ENCODE measurements around the gene CYTH4.

CYTH4 gene

GRCh38 chr22:37239336-37240239 is 42.7 kb upstream of the CYTH4 start:
- FAIRE-seq (no peak), DNase-seq (ENCODE audit: insufficient read length, low spot score) (no peak)
- no peak for TF ChIP-seq CTCF (IDR thresholded peaks at IDR 0.05; ENCODE audit: insufficient read depth, missing control alignments)

DNA sequence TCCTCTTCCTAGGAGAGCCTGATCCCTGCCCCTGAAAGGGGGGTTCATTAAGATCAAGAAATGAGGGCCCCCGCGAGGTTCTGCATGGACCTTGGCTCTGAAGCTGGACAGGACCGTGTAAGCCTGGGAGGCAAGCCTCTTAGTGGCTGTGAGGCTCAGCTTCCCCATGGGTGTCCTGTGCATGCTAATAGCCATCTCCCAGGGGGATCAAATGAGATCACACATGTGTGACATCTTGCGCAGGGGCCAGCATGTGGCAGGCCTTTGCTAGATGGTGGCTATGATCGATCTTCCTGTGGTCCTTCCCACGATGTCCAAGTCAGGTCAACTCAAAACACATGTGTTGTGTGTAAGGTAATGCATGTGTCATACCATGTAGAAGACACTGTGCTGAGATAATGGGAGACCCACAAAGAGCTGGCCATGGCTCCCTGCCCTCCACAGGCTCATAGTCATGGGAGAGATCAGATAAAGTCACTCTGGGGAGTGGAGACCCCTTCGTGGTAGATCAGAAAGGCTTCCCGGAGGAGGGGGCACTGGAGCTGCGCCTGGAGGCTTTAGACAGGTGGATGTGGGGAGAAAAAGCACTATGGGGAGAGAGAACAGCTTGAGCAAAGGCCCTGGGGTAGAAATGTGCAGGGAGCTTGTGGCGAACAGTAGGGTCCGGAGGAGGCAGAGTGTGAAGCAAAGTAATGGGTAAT is 41.9 kb upstream of the CYTH4 start:
- DNase-seq (ENCODE audit: insufficient read length, low spot score) (no peak), FAIRE-seq (no peak)
- no peak for TF ChIP-seq CTCF (IDR thresholded peaks at IDR 0.05; ENCODE audit: insufficient read depth, missing control alignments)

GRCh38 chr22:37240941-37241320 is 41.4 kb upstream of the CYTH4 start:
- DNase-seq (ENCODE audit: insufficient read length, low spot score) = no peak
- no peak for TF ChIP-seq CTCF (IDR thresholded peaks at IDR 0.05; ENCODE audit: insufficient read depth, missing control alignments)
- no peak for FAIRE-seq

GRCh38 chr22:37241351-37242142 is 40.8 kb upstream of the CYTH4 start:
- no peak for DNase-seq (ENCODE audit: insufficient read length, low spot score)
- TF ChIP-seq CTCF (IDR thresholded peaks at IDR 0.05; ENCODE audit: insufficient read depth, missing control alignments) = no peak
- no peak for FAIRE-seq

DNA sequence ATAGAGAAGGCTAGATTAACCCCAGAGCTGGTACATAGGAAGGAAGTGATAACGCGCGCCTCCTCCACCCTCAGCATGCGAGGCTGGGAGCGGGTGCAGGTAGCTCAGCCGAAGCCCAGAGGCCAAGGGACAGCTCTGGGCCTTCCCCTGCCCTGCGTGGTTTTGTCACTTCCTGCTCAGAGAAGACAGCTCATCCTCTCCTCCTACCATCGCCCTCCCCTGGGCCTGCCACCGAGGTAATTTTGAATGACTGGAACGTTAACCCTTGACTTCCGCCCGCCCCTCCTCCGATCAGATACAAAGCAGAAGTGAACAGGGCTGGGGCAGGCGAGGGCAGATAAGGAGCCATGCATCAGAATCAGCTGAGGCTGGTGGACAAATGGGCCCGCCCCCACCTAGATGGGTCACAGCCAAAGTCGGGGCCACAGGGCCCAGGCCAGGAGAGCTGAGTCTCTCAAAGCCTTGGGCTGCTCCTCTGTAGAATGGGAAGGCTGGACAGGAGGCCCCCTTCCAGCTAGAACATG is 39.9 kb upstream of the CYTH4 start:
- no peak for TF ChIP-seq CTCF (IDR thresholded peaks at IDR 0.05; ENCODE audit: insufficient read depth, missing control alignments)
- DNase-seq (ENCODE audit: insufficient read length, low spot score) (no peak), FAIRE-seq (no peak)

DNA sequence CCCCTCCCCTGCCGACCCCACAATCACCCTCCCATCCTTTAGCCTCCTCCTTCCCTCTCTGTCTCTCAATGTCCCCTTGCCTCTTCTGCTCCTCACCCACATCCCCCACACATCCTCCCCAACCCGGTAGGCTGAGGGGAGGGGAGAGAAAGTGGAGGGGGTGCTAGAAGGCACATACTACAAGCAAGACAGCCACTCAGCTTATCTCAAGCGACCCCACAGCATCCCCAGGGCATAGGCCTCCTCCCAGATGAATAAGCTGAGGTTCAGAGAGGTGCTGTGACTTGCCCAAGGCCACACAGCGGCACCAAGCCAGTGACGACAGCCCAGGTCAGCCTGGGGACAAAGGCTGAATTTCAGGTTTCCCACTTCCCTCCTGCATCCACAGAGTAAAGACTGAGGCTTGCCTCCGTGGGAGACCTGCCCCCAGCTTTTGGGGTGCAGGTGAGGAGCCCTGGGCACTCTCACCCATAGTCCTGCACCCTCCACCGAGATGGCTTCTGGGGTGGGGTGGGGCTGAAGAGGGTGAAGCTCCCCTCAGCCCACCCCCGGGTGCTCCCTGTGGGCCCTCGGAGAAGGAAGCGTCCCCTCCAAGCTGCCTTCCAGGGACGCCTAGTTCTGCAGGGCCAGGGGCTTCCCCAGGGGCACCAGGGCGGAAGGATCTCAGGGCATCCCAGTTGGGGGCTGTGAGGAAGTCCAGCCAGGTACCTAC is 38.8 kb upstream of the CYTH4 start:
- DNase-seq (ENCODE audit: insufficient read length, low spot score) = no peak
- TF ChIP-seq CTCF (IDR thresholded peaks at IDR 0.05; ENCODE audit: insufficient read depth, missing control alignments) = no peak
- FAIRE-seq = no peak
